Stimulated activated CD8-positive, alpha-beta memory T cell treated with anti-CD3 and anti-CD28 coated beads, Interleukin-4, amount 100 ng/mL, for 24 hours (primary cell): ENCODE data around the gene SERTAD2.

Experiments
- DNase-seq: peaks from one replicate; pipeline ENCODE4 v3.0.0-alpha.2; 2020; ENCODE audit warnings: low read depth

The SERTAD2 gene, protein sequence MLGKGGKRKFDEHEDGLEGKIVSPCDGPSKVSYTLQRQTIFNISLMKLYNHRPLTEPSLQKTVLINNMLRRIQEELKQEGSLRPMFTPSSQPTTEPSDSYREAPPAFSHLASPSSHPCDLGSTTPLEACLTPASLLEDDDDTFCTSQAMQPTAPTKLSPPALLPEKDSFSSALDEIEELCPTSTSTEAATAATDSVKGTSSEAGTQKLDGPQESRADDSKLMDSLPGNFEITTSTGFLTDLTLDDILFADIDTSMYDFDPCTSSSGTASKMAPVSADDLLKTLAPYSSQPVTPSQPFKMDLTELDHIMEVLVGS

GRCh38 chr2:64653109-64654062 is at the start of gene SERTAD2:
Gene SERTAD2 (minus strand): TSS chr2:64653913. CDS start chr2:64636871, 17,042 bp downstream.
- peak; percentile 71 for DNase-seq

DNA sequence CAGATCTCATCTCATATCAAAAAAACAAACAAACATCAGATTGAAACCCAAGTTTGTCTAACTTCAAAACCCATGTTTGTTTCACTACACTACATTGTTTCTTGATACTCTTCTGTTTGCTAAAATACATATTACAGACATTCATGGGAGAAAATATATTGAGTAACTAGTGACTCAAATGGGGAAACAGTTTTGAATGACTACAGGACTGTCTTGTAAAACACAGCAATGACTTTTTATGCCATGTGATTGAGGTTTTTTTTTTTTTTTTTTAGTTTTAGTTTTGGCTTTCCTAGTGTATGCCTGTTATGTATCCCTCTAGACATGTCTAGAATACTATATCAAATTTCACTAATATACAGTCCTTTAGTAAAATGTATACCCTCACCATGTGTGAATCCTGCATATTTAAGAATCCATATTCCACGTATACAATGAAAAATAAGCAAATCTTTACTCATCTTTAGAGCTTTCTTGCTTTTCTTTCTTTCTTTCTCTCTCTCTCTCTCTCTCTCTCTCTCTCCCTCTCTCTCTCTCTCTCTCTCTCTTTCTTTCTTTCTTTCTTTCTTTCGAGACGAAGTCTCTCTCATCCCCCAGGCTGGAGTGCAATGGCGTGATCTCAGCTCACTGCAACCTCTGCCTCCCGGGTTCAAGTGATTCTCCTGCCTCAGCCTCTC is 46.6 kb upstream of the SERTAD2 start:
- DNase-seq = no peak

GRCh38 chr2:64699712-64700111 is 46.0 kb upstream of the SERTAD2 start:
- DNase-seq = no peak

DNA sequence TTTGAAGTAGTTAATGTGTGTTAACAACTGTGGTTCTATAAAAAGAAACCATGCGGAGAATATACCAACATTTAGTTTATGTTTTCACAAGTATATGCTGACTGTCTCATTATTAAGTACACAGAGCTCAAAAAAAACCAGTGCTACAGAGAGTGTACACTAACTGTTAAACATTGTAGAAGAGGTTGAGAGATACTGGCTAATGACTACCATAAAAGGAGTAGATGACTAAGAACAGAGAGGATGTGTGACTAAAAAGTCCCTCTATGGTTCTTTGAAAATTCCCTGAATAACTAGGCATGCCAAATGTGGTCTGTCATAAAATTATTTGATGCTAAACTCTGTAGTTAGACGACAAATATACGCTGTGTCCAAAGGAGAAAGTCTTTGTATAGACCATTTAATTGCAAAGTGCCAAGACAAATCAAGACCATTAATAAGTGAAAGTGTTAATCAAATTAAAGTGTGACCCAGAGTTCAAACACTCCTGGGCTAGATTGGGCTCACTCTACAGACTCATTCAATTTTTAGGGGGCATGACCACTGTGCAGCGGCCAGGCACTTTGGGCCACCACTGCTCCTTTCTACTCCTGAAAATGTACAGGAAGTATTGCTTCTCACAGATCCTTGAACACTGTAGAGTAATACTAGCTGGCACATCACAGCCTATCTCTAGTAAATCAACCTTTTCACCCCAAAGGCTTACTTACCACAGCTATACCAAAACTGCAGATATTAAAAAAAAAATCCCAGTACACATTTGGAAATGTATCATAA is 45.1 kb upstream of the SERTAD2 start:
- no peak for DNase-seq

DNA sequence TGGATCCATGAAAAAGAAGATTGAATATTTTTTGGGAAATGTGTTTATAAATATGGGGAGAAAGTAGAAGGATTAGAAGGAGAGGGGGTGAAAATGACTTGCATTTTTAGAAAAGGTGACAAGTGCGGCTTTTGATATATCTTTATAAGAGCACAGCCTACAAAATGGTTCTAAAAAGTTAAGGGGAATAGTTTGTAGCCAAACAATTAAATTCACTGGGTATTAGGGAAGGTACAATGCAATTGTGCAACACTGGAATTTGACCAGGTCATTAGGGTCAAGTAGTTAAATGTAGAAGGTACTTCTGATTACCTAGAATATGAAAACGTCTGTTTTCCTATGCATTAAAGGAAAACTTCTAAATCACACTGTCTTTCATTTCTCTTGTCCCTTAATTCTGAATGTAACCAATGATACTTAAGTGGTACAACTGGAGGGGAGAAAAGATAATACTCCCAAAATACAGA is 44.5 kb upstream of the SERTAD2 start:
- no peak for DNase-seq

DNA sequence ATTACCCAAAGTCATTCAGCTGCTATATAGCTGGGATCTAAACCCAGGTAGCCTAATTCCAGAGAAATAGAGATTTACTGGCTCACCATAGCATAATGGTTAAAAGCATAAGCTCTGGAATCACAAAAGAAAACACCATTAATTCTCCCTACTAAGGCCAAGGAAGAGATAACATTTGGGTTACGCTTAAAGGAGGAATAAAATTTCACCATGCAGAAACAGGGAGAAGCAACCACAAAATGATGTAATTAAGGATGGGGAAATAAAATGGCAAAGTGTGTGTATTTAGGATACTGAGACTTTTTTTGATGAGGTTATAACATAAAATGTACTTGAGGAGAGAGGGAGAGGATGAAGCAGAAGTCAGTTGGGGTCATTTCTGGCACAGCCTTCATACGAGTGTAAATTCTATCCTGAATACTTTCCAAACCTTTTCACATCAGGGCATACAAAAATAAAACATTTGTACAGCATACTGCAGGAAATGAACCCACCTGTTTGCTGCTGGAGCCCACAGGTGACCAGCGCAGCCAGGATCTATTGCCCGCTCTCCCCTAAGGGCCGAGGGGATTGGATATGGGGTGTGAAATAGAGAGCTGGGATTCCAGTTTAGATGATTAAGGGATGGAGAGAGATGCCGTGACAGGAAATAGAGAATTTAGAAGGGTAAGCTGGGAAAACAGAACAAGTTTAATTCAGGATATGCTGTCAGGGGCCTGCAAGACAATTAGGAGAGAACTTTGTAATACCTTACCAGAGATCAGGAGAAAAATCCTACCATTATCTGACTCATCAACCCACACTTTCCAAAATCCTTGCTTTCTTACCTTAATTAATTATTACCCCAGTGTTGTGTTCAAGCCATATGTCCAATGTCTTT is 43.8 kb upstream of the SERTAD2 start:
- DNase-seq = no peak

DNA sequence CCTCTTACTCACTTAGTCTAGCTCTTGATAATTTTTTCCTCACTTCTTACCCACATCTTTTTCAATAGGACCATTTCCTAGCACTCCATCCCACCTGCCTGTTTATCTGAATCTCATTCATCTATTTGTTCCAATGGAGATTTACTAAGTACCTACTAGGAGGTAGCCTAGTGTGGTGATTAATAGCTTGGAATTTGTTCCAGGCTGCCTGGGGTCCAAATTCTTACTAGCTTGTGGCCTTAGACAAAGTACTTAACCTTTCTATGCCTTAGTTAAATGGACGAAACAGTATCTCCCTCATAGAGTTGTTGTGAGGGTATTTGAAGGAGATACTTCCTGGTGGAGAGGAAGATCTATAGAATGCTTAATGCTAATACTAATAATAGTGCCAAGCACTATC is 42.9 kb upstream of the SERTAD2 start:
- DNase-seq = no peak

DNA sequence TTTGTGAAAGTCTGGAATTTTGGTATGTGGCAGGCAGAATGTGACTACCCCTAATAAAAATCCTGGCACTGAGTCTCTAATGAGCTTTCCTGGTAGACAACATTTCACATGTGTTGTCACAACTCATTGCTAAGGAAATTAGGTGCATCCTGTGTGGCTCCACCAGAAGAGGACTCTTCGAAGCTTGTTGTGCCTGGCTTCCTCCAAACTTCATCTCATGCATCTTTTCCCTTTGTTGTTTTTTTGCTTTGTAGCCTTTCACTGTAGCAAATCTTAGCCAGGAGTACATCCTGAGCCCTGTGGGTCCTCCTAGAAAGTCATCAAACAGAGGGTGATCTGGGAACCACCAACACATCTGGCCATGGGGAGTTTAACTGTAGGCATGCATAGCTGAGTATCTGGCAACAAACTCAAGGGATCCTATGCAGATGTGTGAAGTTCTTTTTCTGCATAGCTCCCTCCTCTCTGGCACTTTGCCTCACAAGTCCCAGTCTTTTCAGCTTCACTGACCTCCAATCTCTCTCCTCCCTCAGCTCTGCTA is 42.1 kb upstream of the SERTAD2 start:
- no peak for DNase-seq

DNA sequence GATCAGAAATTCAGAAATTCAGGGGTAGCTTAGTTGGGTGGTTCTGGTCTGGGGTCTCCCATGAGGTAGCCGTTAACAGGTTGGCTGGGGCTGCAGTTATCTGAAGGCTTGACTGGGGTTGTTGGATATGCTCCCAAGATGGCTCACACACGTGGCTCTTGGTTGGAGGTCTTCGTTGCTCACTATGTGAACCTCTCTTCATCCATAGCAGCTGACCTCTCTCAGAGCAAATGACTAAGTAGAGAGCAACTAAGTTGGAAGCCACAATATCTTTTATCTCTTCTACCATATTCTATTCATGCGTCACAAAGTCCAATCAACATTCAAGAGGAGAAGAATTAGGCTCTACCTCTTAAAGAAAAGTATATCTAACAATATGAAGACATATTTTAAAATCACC is 38.7 kb upstream of the SERTAD2 start:
- no peak for DNase-seq

GRCh38 chr2:64688909-64689308 is 35.2 kb upstream of the SERTAD2 start:
- no peak for DNase-seq

DNA sequence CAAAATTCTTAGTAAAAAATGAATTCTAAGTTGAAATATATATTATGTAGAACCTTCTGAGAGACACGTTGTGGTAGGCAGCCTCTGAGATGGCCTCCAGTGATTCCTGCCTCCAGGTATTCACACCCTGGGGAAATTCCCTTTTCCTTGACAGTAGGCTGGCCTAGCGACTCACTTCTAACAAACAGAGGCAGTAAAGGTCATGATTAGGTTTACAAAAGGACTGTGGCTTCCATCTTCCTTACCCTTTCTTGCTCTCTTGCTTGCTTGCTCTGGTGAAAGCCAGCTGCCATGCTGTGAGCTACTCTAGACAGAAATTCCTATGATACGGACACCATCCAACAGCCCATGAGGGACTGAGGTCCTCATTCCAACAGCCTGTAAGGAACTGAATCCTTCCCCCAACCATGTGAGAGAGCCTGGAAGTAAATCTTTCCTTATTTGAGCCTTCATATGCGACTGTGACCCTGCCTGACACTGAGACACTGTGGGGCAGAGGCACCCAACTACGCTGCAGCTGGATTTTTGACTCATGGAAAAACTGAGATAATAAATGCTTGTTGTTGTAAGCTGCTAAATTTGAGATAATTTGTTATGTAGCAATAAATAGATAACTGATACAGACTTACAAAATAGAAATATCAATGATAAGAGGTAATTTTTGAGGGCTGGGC is 32.7 kb upstream of the SERTAD2 start:
- no peak for DNase-seq

DNA sequence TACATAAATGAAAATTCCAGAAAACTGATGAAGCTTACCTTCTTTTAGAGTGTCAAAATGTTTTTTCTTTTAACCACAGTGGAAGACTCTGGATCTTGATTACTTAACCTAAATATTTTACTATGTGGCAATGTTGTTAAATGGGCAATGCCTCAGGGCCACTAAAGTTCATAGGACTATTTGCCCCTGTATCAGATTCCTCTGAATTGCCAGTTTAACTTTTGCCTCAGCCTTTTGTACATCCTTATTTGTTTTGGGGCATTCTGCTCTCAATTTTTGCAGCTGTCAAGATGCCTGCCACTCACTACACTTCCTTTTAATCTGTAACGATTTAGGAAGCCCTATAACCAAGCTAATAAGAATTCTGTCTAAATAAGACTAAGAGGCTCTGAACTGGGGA is 31.7 kb upstream of the SERTAD2 start:
- no peak for DNase-seq

- no peak for DNase-seq
Observed at GRCh38 chr2:64683771-64684510, 30.2 kb upstream of the SERTAD2 start.

- no peak for DNase-seq
Observed at GRCh38 chr2:64681479-64681967, 27.8 kb upstream of the SERTAD2 start.

GRCh38 chr2:64679673-64680425 is 26.1 kb upstream of the SERTAD2 start:
- no peak for DNase-seq

GRCh38 chr2:64678771-64679590 is 25.3 kb upstream of the SERTAD2 start:
- no peak for DNase-seq

DNA sequence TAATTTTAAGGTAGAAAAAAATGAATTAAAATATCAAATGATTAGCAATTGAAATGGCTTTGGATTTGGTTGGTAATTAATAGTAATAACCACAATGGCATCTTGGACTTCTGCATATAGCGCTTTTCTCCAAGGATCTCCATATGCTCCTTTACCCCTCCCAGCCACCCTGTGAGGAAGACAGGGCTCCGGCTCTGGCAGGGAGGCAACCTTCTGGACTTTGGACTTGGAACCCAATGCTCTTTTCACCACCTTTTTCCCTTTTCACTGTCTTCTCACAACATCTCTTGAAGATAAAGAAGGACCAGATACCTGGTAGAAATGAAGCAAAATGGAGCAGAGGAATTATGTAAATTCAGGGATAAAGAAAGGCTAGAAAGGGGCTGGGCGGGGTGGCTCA is 23.8 kb upstream of the SERTAD2 start:
- no peak for DNase-seq
